GM19397 (cell line): ENCODE results near the gene MAMLD1.

Experiments
- ATAC-seq: cut with Tn5 transposase; IDR thresholded peaks from one replicate; pipeline ENCODE4 v1.9.1; 2021; ENCODE audit warnings: mild to moderate bottlenecking, moderate library complexity; ENCODE audit not compliant: unreplicated experiment

The MAMLD1 gene

DNA sequence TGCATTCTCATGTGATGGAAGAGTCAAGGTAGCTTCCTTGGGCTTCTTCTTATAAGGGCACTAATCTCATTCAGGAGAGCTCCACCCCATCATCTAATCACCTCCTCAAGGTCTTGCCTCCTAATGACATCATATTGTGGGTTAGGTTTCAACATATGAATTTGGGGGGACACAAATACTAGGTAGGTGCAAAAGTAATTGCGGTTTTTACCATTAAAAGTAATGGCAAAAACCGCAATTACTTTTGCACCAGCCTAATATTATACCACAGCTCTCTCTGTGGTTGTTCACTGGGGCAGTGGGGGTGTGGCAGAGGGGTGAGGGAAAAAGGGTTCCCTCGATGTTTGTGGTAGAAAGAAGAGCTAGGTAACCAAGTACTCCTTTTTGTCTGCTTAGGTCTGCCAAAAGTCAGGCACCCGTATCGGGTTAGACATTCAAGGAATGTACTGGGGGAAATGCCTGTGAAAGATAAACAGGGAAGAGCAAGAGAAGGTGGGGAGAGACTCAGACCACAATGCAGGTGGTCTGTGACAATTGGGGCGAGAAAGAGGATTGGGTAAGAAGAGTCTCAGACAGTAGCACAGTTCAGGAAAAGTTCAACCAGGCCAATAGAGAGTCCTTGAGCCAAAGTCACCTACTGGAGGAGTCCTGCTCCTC is 126.4 kb downstream of the MAMLD1 start:
- ATAC-seq, result no peak

GRCh38 chrX:150495496-150495895 is 132.4 kb downstream of the MAMLD1 start:
- ATAC-seq, result no peak

DNA sequence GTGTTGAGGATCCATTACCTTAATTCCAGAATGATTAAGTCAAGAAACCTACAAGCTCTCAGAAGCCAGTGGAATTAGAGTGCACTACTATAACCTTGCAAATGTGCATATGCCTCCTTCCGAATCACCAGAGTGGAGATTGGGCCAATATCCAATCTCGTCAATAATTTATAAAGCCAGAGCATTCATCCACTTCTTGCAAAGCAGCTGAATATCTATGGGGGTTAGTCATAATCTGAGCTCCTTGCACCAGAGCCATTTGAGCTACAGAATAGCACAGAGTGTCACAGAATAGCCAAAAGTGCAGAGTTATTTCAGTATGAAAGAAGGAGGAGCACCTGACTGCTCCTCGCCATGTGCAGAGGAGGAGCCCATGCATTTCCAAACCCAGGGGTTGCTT is 136.1 kb downstream of the MAMLD1 start:
- no peak for ATAC-seq

DNA sequence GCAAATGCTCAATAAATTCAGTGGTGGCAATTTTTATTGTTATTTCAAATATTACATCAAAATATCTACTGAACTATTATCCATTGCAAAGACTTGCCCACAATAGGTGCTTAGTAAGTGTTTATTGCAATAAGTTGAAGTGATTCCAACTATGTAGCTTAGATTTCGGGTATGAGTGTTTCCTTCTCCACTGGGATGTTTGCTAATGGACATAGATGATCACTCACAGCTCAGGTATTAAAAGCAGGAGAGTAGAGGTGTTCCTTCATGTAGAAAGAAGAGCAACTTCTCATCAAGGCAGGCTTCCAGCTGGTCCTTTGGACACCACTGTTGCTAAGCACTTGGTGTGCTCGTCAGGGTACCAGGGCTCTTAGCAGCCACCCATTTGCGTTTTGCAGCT is 139.0 kb downstream of the MAMLD1 start:
- no peak for ATAC-seq

DNA sequence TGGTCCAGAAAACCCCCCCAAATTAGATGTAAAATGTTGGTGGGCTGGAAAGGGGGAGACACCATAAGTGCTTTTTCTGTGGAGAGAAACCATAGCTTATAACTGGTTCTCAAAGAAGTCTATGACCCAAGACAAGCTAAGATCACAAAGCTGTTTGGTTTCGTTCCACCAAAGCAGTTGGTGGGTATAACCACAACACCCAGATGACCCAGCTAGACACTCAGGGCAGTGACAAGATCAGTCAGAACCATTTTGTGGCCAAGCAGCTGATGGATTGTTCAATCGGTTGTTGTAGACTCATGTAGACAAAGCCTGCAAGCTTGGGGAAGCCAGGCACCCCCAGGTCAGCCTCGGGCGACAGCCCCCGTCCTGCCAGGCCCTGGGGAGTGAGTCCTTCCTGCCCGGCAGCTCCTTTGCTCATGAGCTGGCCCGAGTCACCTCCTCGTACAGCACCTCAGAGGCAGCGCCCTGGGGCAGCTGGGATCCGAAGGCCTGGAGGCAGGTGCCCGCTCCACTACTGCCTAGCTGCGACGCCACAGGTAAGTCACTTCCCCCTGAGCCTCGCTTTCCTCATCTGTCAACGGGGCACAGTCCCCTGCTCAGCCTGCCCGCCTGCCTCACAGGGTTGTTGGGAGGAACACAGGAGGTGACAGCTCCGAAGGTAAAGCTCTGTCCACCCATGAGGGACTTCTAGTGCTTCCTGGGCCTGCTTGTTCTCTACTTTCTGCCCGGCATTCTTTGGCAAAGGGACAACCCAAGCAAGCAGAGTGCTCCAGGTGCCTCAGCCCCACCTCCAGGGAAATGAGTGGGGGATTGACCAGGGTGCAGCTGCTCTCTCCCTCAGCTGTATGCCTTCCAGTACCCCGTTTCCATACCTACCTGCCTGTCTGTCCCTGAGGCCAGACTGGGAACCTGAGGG is 140.1 kb downstream of the MAMLD1 start:
- ATAC-seq, result no peak

DNA sequence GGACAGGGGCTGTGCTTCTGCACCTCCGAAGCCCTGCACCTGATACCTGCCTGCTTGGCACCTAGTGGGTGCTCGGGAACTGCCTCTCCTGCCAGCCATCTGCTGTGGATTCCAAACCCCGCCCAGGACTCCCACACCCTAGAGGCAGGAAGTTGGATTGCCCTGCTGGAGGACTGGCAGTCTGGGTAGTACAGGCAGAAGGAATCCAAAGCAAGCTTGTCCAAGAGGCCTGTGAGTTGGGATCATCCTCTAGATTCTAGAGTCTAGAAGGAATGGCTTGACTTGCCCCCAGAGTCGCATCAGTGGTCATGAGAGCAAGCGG is 140.7 kb downstream of the MAMLD1 start:
- no peak for ATAC-seq

GRCh38 chrX:150504397-150505182 is 141.5 kb downstream of the MAMLD1 start:
- ATAC-seq, result no peak

DNA sequence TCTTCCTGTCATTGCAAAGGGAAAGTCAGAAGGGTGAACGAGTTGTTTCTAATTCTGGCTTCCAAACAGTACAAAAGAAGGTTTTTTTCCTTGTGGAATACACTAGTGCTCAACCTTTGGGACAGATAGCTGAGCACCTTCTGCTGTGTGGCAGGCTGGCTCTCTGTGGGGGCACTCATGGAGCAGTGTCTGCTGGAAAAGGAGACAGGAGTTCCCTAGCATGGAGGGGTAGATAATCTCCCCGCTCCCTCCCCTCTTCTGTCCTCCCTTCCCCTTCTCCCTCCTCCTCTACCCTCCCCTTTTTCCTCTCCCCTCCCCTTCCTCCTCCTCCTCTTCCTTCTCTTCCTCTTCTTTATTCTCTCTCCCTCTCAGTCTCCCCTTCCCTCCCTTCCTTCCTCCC is 142.9 kb downstream of the MAMLD1 start:
- ATAC-seq, result no peak

DNA sequence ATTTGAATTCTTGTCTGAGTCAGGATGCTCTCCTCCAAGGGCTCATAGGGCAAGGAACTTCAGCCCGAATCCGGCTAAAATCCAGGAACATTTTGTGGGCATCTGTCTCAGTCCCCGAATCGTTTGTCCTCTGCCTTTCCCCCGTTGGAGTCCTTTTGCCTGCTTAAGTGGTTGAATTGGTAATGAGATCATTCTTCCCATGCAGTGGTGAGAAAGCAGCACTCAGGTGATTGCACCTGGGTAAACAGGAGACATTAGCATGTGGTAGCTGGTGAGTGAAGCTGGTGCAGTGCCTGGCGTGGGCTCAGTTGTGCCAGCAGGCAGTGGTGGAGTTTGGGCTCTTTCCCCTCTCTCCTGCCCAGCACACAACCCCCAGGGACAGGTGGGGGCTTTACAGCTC is 143.4 kb downstream of the MAMLD1 start:
- no peak for ATAC-seq

- ATAC-seq, result no peak
Observed at GRCh38 chrX:150507251-150507856, 144.2 kb downstream of the MAMLD1 start.

DNA sequence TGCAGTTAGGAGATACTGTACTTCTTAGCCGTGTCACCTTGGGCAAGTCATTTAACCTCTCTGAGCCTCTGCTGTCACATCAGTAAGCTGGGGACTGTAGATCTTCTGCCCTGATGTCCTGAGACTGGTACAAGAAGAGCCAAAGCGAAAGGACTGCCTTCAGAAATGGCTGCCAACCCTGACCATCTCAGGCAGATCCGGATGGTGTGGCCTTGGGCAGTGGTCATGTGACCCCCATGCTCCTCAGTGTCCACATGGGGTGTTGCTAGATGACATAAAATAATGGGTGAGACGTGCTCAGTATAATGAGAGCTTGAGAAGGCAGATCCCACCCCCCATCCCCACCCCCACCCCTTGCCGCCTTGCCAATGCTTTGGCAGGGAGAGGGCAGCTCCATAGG is 144.9 kb downstream of the MAMLD1 start:
- no peak for ATAC-seq

GRCh38 chrX:150508451-150509367 is 145.6 kb downstream of the MAMLD1 start:
- no peak for ATAC-seq

GRCh38 chrX:150509703-150510102 is 146.6 kb downstream of the MAMLD1 start:
- no peak for ATAC-seq

GRCh38 chrX:150512461-150512901 is 149.4 kb downstream of the MAMLD1 start:
- no peak for ATAC-seq

GRCh38 chrX:150513544-150513943 is 150.4 kb downstream of the MAMLD1 start:
- ATAC-seq, result no peak

DNA sequence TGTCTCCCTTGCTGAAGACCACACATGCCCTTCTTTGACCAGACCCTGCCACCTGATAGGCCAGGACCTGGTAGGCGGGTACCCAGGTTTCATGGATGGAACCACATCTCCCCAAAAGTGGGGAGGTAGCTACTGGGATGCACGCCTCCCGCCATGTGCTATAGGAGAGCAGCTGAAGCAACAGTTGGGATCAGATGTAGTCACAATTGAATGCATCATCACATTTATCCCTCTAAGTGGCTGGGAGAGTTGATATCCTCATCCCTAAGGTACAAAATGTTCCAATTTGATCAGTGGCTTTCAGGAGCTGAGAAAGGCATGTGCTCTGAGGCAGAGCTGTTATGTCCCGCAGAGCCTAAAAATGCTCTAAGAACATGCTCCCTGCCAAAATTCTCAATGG is 151.3 kb downstream of the MAMLD1 start:
- no peak for ATAC-seq

- no peak for ATAC-seq
Observed at GRCh38 chrX:150515801-150516200, 152.7 kb downstream of the MAMLD1 start.

GRCh38 chrX:150517303-150517910 is 154.3 kb downstream of the MAMLD1 start:
- no peak for ATAC-seq

GRCh38 chrX:150522494-150522893 is 159.4 kb downstream of the MAMLD1 start:
- ATAC-seq, result no peak
